ENCODE measurements around the gene TSPEAR.

DNA sequence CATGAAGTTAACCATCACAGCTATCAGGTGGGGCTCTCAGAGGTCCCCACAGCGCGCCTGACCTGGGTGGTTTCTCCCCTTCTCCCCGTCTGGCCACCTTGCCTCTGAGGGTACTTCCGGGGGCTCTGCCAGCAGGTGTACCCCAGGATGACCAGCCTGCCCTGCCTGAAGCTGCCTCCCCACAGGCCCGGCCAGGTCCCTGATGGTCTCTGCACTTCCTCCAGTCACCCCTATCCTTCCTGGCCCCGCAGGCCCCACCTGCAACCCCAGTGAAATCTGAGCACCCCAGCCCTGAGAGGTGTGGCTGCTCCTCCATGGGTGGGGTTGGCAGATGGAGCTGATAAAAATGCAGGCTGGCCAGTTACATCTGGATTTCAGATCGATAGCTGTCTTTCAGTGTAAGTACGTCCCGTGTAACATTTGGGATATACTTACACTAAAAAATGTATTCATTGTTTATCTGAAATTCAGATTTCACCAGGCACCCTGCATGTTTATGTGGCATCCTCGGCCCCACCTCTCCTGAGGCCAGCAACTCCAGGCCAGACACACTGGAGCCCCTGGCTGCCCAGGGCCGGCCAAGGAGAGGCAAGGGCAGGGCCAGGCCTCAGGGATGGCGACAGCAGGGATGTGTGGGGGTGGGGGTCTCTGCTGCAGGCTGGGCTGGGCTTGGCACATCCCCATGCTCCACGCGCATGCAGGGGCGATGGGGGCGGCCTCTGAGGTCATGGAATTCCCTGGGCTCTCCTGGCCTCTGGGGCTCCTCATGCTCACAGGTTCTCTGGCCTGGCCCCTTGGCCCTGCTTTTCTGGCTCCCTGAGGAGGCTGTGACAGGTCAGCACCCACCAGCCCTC lies 230.9 kb downstream of the TSPEAR start:
- TF ChIP-seq, protein P1, sequence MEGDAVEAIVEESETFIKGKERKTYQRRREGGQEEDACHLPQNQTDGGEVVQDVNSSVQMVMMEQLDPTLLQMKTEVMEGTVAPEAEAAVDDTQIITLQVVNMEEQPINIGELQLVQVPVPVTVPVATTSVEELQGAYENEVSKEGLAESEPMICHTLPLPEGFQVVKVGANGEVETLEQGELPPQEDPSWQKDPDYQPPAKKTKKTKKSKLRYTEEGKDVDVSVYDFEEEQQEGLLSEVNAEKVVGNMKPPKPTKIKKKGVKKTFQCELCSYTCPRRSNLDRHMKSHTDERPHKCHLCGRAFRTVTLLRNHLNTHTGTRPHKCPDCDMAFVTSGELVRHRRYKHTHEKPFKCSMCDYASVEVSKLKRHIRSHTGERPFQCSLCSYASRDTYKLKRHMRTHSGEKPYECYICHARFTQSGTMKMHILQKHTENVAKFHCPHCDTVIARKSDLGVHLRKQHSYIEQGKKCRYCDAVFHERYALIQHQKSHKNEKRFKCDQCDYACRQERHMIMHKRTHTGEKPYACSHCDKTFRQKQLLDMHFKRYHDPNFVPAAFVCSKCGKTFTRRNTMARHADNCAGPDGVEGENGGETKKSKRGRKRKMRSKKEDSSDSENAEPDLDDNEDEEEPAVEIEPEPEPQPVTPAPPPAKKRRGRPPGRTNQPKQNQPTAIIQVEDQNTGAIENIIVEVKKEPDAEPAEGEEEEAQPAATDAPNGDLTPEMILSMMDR (IDR thresholded peaks at IDR 0.05; ENCODE audit: insufficient read depth, low read length, poor library complexity, severe bottlenecking): no peak
- no peak for TF ChIP-seq EZH2phosphoT487 (conservative IDR thresholded peaks at IDR 0.05; ENCODE audit: low read length)

Measured in SU-DHL-6 (cell line).